Spleen (tissue), 7 donors: ENCODE measurements around the gene SWI5.

Experiments
- POLR2AphosphoS5 ChIP-seq, 3 donors: sonication (generic); formaldehyde crosslinking; IDR thresholded peaks; one replicate each; pipeline ENCODE4 v1.5.1; 2017; ENCODE audit warnings: antibody characterized with exemption in 3 of 3
- TF ChIP-seq, protein P1 (sequence below), 11 experiments: fragments of 200-600 bp in 7 of 11; fragments of 450-650 bp in 4 of 11; sonication (generic) in 4 of 11; IDR thresholded peaks in 8 of 11; conservative IDR thresholded peaks in 3 of 11; 1 replicate in 7 of 11; 2 replicates in 4 of 11; pipeline versions ENCODE4 v1.4.0 to v1.8.0; 2016 to 2021; ENCODE audit warnings: antibody characterized with exemption in 11 of 11, inconsistent platforms in 4 of 11, mild to moderate bottlenecking in 1 of 11
- donor health status: DM: no; HTN: no; CAD: no; lungs with moderate emphysema.
- donor health status: DM: no; HTN: no; CAD: no.
- donor health status: DM: no; HTN: no; CAD: no.

DNA sequence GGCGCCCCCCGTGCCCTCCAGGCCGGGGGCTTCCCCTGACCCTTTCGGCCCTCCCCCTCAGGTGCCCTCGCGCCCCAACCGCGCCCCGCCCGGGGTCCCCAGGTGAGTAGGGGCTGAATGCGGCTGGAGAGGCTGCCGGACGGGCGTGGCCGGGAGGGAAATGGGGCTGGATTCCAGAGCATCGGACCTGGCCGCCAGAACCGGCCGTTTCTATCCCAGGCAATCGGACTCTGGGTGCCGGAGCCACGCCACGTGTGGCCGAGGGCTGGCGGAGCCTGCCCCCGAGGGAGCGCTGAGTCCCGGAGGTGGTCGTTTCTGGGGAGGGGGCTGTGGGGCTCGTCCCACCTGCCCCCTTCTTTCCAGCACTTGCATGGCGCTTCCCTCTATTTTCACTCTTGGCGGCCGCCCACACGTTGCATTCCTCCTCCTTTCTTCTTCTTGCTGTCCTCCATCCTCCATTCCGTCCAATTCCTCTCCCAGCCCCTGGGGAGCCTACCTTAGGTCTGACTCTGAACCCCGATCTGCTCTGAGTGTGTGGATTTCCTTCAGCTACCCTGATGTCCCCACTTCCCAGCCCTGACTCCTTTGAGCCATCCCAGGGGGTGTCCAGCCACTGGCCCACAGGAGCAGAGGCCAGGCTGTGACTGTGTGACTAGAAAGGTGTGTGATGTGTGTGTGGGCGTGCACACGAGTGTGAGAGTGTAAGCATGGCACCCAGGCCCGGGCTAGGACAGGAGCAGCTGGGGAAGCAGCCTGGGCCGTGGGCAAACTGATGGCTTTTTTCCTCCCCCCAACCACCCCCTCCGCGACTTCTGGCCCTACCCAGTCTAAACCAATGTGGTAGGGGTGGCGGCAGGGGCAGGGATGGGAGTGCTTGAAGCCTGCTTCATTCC, 25.0 kb upstream of the SWI5 start:
- TF ChIP-seq, protein P1, sequence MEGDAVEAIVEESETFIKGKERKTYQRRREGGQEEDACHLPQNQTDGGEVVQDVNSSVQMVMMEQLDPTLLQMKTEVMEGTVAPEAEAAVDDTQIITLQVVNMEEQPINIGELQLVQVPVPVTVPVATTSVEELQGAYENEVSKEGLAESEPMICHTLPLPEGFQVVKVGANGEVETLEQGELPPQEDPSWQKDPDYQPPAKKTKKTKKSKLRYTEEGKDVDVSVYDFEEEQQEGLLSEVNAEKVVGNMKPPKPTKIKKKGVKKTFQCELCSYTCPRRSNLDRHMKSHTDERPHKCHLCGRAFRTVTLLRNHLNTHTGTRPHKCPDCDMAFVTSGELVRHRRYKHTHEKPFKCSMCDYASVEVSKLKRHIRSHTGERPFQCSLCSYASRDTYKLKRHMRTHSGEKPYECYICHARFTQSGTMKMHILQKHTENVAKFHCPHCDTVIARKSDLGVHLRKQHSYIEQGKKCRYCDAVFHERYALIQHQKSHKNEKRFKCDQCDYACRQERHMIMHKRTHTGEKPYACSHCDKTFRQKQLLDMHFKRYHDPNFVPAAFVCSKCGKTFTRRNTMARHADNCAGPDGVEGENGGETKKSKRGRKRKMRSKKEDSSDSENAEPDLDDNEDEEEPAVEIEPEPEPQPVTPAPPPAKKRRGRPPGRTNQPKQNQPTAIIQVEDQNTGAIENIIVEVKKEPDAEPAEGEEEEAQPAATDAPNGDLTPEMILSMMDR (IDR thresholded peaks at IDR 0.05 in 8 of 11, conservative IDR thresholded peaks at IDR 0.05 in 3 of 11) = no peak
- no peak for TF ChIP-seq POLR2AphosphoS5 (IDR thresholded peaks at IDR 0.05)
